MM.1S (cell line): ENCODE data around the gene CERS3.

ENCODE experiments used
- CTCF ChIP-seq: fragments of 300-600 bp; sonication (generic); IDR thresholded peaks from 2 replicates; pipeline ENCODE4 v1.5.1; 2016; ENCODE audit warnings: antibody characterized with exemption, low read length, mixed read lengths
- EZH2 ChIP-seq: fragments of 300-600 bp; sonication (generic); optimal IDR thresholded peaks from 2 replicates; pipeline ENCODE3; 2017; ENCODE audit warnings: low read depth, mild to moderate bottlenecking, antibody characterized with exemption, low read length, mixed read lengths
- EZH2phosphoT487 ChIP-seq: fragments of 300-600 bp; sonication (generic); IDR thresholded peaks from 2 replicates; pipeline ENCODE4 v1.6.1; 2018; ENCODE audit warnings: antibody characterized with exemption, low read length

GRCh38 chr15:100461049-100461448, 67.7 kb downstream of the CERS3 start:
- no peak for TF ChIP-seq CTCF
- TF ChIP-seq EZH2: no peak
- no peak for TF ChIP-seq EZH2phosphoT487
